Measurements from ENCODE around the gene ADGRV1.

ADGRV1 gene

GRCh38 chr5:90886381-90886780, 327.8 kb downstream of the ADGRV1 start:
- no peak overlapping the region for H3K27ac Mint-ChIP-seq
- H3K4me3 Mint-ChIP-seq: no peak overlapping the region
- H3K27me3 Mint-ChIP-seq: peaks cover 7% of the 10 kb centered on the region
- H3K9me3 Mint-ChIP-seq: no peaks in the 10 kb centered on the region
- H3K4me1 Mint-ChIP-seq: no peaks in the 10 kb centered on the region
- DNase-seq (no peak), ATAC-seq (no peak)

- H3K4me3 Mint-ChIP-seq: no peak overlapping the region
- DNase-seq: no peak
- no peak for ATAC-seq
- peaks cover 7% of the 10 kb centered on the region for H3K27me3 Mint-ChIP-seq
- no peak overlapping the region for H3K27ac Mint-ChIP-seq
- H3K9me3 Mint-ChIP-seq: no peaks in the 10 kb centered on the region
- no peaks in the 10 kb centered on the region for H3K4me1 Mint-ChIP-seq
Observed at GRCh38 chr5:90888511-90889324, 330.1 kb downstream of the ADGRV1 start.

- DNase-seq (no peak), ATAC-seq (no peak)
- Mint-ChIP-seq H3K4me1 (no peaks in the 10 kb centered on the region), H3K9me3 (no peaks in the 10 kb centered on the region), H3K27me3 (peaks cover 2% of the 10 kb centered on the region), H3K27ac (no peak overlapping the region), H3K4me3 (no peak overlapping the region)
Observed at GRCh38 chr5:90889325-90889600, 330.7 kb downstream of the ADGRV1 start.

- Mint-ChIP-seq H3K27me3 (no peaks in the 10 kb centered on the region), H3K4me1 (no peaks in the 10 kb centered on the region), H3K27ac (no peak overlapping the region), H3K4me3 (no peak overlapping the region), H3K9me3 (no peaks in the 10 kb centered on the region)
- DNase-seq (no peak), ATAC-seq (no peak)
Observed at GRCh38 chr5:90890180-90890579, 331.6 kb downstream of the ADGRV1 start.

GRCh38 chr5:90894866-90895420, 336.3 kb downstream of the ADGRV1 start:
- H3K4me3 Mint-ChIP-seq: no peak overlapping the region
- H3K4me1 Mint-ChIP-seq: no peaks in the 10 kb centered on the region
- no peaks in the 10 kb centered on the region for H3K9me3 Mint-ChIP-seq
- H3K27me3 Mint-ChIP-seq: no peaks in the 10 kb centered on the region
- DNase-seq (no peak), ATAC-seq (no peak)
- H3K27ac Mint-ChIP-seq: no peak overlapping the region

- Mint-ChIP-seq H3K27ac (no peak overlapping the region), H3K4me1 (no peaks in the 10 kb centered on the region), H3K4me3 (no peak overlapping the region), H3K9me3 (no peaks in the 10 kb centered on the region), H3K27me3 (no peaks in the 10 kb centered on the region)
- DNase-seq (no peak), ATAC-seq (no peak)
Observed at GRCh38 chr5:90897618-90898017, 339.0 kb downstream of the ADGRV1 start.

- Mint-ChIP-seq H3K27me3 (no peaks in the 10 kb centered on the region), H3K4me1 (no peaks in the 10 kb centered on the region), H3K27ac (no peak overlapping the region), H3K4me3 (no peak overlapping the region), H3K9me3 (no peaks in the 10 kb centered on the region)
- ATAC-seq (no peak), DNase-seq (no peak)
Observed at GRCh38 chr5:90898326-90899013, 339.9 kb downstream of the ADGRV1 start.

- no peak for ATAC-seq
- no peaks in the 10 kb centered on the region for H3K9me3 Mint-ChIP-seq
Observed at GRCh38 chr5:90899014-90899604, 340.5 kb downstream of the ADGRV1 start.

GRCh38 chr5:90901261-90901660, 342.7 kb downstream of the ADGRV1 start:
- peaks cover 0 to under 1% of the 10 kb centered on the region in 2 donors for H3K9me3 Mint-ChIP-seq
- H3K27me3 Mint-ChIP-seq: no peaks in the 10 kb centered on the region
- ATAC-seq: no peak
- no peak for DNase-seq
- H3K27ac Mint-ChIP-seq: no peak overlapping the region
- H3K4me1 Mint-ChIP-seq: no peaks in the 10 kb centered on the region
- no peak overlapping the region for H3K4me3 Mint-ChIP-seq

More at GRCh38 chr5:90899014-90899604, 340.5 kb downstream of the ADGRV1 start:
- DNase-seq: no peak
- no peak overlapping the region for H3K27ac Mint-ChIP-seq
- H3K27me3 Mint-ChIP-seq: no peaks in the 10 kb centered on the region
- no peak overlapping the region for H3K4me3 Mint-ChIP-seq
- no peaks in the 10 kb centered on the region for H3K4me1 Mint-ChIP-seq

GRCh38 chr5:90902170-90902569, 343.6 kb downstream of the ADGRV1 start:
- no peak overlapping the region for H3K27ac Mint-ChIP-seq
- no peaks in the 10 kb centered on the region for H3K4me1 Mint-ChIP-seq
- DNase-seq (no peak), ATAC-seq (no peak)
- no peak overlapping the region for H3K4me3 Mint-ChIP-seq
- H3K9me3 Mint-ChIP-seq: peaks cover 0 to 6% of the 10 kb centered on the region in 2 donors
- H3K27me3 Mint-ChIP-seq: no peaks in the 10 kb centered on the region

- no peak for DNase-seq
- no peak overlapping the region for H3K27ac Mint-ChIP-seq
- no peaks in the 10 kb centered on the region for H3K27me3 Mint-ChIP-seq
- H3K9me3 Mint-ChIP-seq: peaks cover 0 to 6% of the 10 kb centered on the region in 2 donors
- no peak for ATAC-seq
- no peaks in the 10 kb centered on the region for H3K4me1 Mint-ChIP-seq
- no peak overlapping the region for H3K4me3 Mint-ChIP-seq
Observed at GRCh38 chr5:90902651-90903386, 344.2 kb downstream of the ADGRV1 start.

GRCh38 chr5:90909101-90909503, 350.5 kb downstream of the ADGRV1 start:
- no peak overlapping the region for H3K27ac Mint-ChIP-seq
- ATAC-seq (no peak), DNase-seq (no peak)
- H3K4me1 Mint-ChIP-seq: no peaks in the 10 kb centered on the region
- peaks cover 0 to 6% of the 10 kb centered on the region in 2 donors for H3K9me3 Mint-ChIP-seq
- H3K4me3 Mint-ChIP-seq: no peak overlapping the region
- H3K27me3 Mint-ChIP-seq: no peaks in the 10 kb centered on the region

- no peak overlapping the region for H3K27ac Mint-ChIP-seq
- no peak overlapping the region for H3K4me3 Mint-ChIP-seq
- DNase-seq (no peak), ATAC-seq (no peak)
- H3K27me3 Mint-ChIP-seq: no peaks in the 10 kb centered on the region
- peaks cover 0 to 6% of the 10 kb centered on the region in 2 donors for H3K9me3 Mint-ChIP-seq
- no peaks in the 10 kb centered on the region for H3K4me1 Mint-ChIP-seq
Observed at GRCh38 chr5:90909940-90910339, 351.3 kb downstream of the ADGRV1 start.

- no peak for ATAC-seq
- Mint-ChIP-seq H3K27ac (no peak overlapping the region), H3K4me1 (no peaks in the 10 kb centered on the region), H3K4me3 (no peak overlapping the region), H3K27me3 (no peaks in the 10 kb centered on the region), H3K9me3 (peaks cover 0 to 6% of the 10 kb centered on the region in 2 donors)
- DNase-seq: no peak
Observed at GRCh38 chr5:90911169-90911568, 352.6 kb downstream of the ADGRV1 start.

- DNase-seq (no peak), ATAC-seq (no peak)
- no peak overlapping the region for H3K27ac Mint-ChIP-seq
- no peaks in the 10 kb centered on the region for H3K4me1 Mint-ChIP-seq
- H3K4me3 Mint-ChIP-seq: no peak overlapping the region
- H3K9me3 Mint-ChIP-seq: no peaks in the 10 kb centered on the region
- no peaks in the 10 kb centered on the region for H3K27me3 Mint-ChIP-seq
Observed at GRCh38 chr5:90912476-90912875, 353.9 kb downstream of the ADGRV1 start.
